Endothelial cell (in vitro differentiated cells): Measurements from ENCODE around the gene MAP2K5. TPM values are rescaled to one million over a fixed set of nuclear protein-coding genes. Genes with fewer than 3 reads are reported as not detected.

ENCODE experiments used
- DNase-seq: peaks from one replicate; pipeline ENCODE4 v3.0.0; 2021; ENCODE audit warnings: low spot score
- H3K27ac Mint-ChIP-seq: one replicate; pipeline ENCODE4 v1.8.0; 2021; ENCODE audit warnings: mixed read lengths, inconsistent platforms; ENCODE audit not compliant: unreplicated experiment
- H3K27me3 Mint-ChIP-seq: one replicate; pipeline ENCODE4 v1.8.0; 2021; ENCODE audit warnings: mild to moderate bottlenecking, moderate library complexity, mixed read lengths, inconsistent platforms; ENCODE audit not compliant: unreplicated experiment
- H3K36me3 Mint-ChIP-seq: one replicate; pipeline ENCODE4 v1.8.0; 2021; ENCODE audit warnings: mild to moderate bottlenecking, low read depth, mixed read lengths, inconsistent platforms; ENCODE audit not compliant: unreplicated experiment
- H3K4me1 Mint-ChIP-seq: one replicate; pipeline ENCODE4 v1.8.0; 2021; ENCODE audit warnings: mild to moderate bottlenecking, mixed read lengths, inconsistent platforms; ENCODE audit not compliant: unreplicated experiment
- H3K4me3 Mint-ChIP-seq: one replicate; pipeline ENCODE4 v1.8.0; 2021; ENCODE audit warnings: mild to moderate bottlenecking, mixed read lengths, inconsistent platforms; ENCODE audit not compliant: unreplicated experiment
- H3K9me3 Mint-ChIP-seq: one replicate; pipeline ENCODE4 v1.8.0; 2021; ENCODE audit warnings: mixed read lengths, inconsistent platforms; ENCODE audit not compliant: unreplicated experiment
- CTCF ChIP-seq: fragments of 200-600 bp; sonication (generic); IDR thresholded peaks from one replicate; pipeline ENCODE4 v1.5.0; 2021; ENCODE audit warnings: antibody characterized with exemption; ENCODE audit not compliant: unreplicated experiment
- total RNA-seq: library from RNA; stranded (reverse); fragmentation: NEBNext Ultra II Directional; extraction: Animal tissue kit (Norgen Biotek cat#: 25700); gene quantifications from one replicate; pipeline ENCODE4 v1.2.1, GENCODE V29; 2021; ENCODE audit not compliant: unreplicated experiment

MAP2K5 gene
- total RNA-seq, 1 donor from 2014 or later: 22.2 TPM

- Mint-ChIP-seq H3K4me3 (no peak overlapping the region), H3K9me3 (no peaks in the 10 kb centered on the region), H3K27me3 (no peaks in the 10 kb centered on the region), H3K27ac (no peak overlapping the region), H3K36me3 (no peaks in the 10 kb centered on the region), H3K4me1 (no peaks in the 10 kb centered on the region)
- no peak for DNase-seq
- TF ChIP-seq CTCF: no peak
These were observed 201.1 kb downstream of the MAP2K5 start for GRCh38 chr15:67743558-67743957.

- H3K36me3 Mint-ChIP-seq: no peaks in the 10 kb centered on the region
- H3K27ac Mint-ChIP-seq: no peak overlapping the region
- H3K9me3 Mint-ChIP-seq: no peaks in the 10 kb centered on the region
- H3K4me3 Mint-ChIP-seq: no peak overlapping the region
- H3K27me3 Mint-ChIP-seq: no peaks in the 10 kb centered on the region
- no peak for TF ChIP-seq CTCF
- no peak for DNase-seq
- H3K4me1 Mint-ChIP-seq: no peaks in the 10 kb centered on the region
These were observed 202.0 kb downstream of the MAP2K5 start for GRCh38 chr15:67744331-67745072.

GRCh38 chr15:67745073-67746006, 202.8 kb downstream of the MAP2K5 start:
- no peak for TF ChIP-seq CTCF
- no peaks in the 10 kb centered on the region for H3K36me3 Mint-ChIP-seq
- H3K27me3 Mint-ChIP-seq: no peaks in the 10 kb centered on the region
- DNase-seq: no peak
- no peak overlapping the region for H3K27ac Mint-ChIP-seq
- no peaks in the 10 kb centered on the region for H3K4me1 Mint-ChIP-seq
- H3K4me3 Mint-ChIP-seq: no peak overlapping the region
- no peaks in the 10 kb centered on the region for H3K9me3 Mint-ChIP-seq

GRCh38 chr15:67746022-67746421, 203.5 kb downstream of the MAP2K5 start:
- no peak for TF ChIP-seq CTCF
- Mint-ChIP-seq H3K36me3 (no peaks in the 10 kb centered on the region), H3K4me3 (no peak overlapping the region), H3K4me1 (no peaks in the 10 kb centered on the region), H3K27me3 (no peaks in the 10 kb centered on the region), H3K27ac (no peak overlapping the region), H3K9me3 (no peaks in the 10 kb centered on the region)
- no peak for DNase-seq

GRCh38 chr15:67746450-67746849, 203.9 kb downstream of the MAP2K5 start:
- H3K36me3 Mint-ChIP-seq: no peaks in the 10 kb centered on the region
- TF ChIP-seq CTCF: no peak
- no peak for DNase-seq
- no peaks in the 10 kb centered on the region for H3K27me3 Mint-ChIP-seq
- H3K9me3 Mint-ChIP-seq: no peaks in the 10 kb centered on the region
- H3K4me3 Mint-ChIP-seq: no peak overlapping the region
- no peaks in the 10 kb centered on the region for H3K4me1 Mint-ChIP-seq
- H3K27ac Mint-ChIP-seq: no peak overlapping the region
